HUES48 (cell line): ENCODE results near the gene AFAP1L2.

Experiments used
- H3K27ac ChIP-seq: one replicate; pipeline ENCODE4 v1.7.0; 2013; ENCODE audit warnings: low read depth, low read length, inconsistent platforms
- H3K27me3 ChIP-seq: 2 replicates; pipeline ENCODE4 v1.6.1; 2013; ENCODE audit warnings: mild to moderate bottlenecking, low read length; ENCODE audit not compliant: control insufficient read depth, insufficient read depth
- H3K36me3 ChIP-seq: 2 replicates; pipeline ENCODE4 v1.6.1; 2013; ENCODE audit warnings: low read length; ENCODE audit not compliant: control insufficient read depth, insufficient read depth
- H3K4me1 ChIP-seq: 2 replicates; pipeline ENCODE4 v1.6.1; 2013; ENCODE audit warnings: mild to moderate bottlenecking, low read length; ENCODE audit not compliant: control insufficient read depth, insufficient read depth
- H3K4me3 ChIP-seq: 2 replicates; pipeline ENCODE4 v1.5.1; 2013; ENCODE audit warnings: mild to moderate bottlenecking, low read depth, low read length
- H3K9ac ChIP-seq: 2 replicates; pipeline ENCODE4 v1.6.1; 2013; ENCODE audit warnings: mild to moderate bottlenecking, low read depth, low read length, moderate library complexity
- H3K9me3 ChIP-seq: 2 replicates; pipeline ENCODE4 v1.6.1; 2013; ENCODE audit warnings: low read length; ENCODE audit not compliant: control insufficient read depth, insufficient read depth

The AFAP1L2 gene

DNA sequence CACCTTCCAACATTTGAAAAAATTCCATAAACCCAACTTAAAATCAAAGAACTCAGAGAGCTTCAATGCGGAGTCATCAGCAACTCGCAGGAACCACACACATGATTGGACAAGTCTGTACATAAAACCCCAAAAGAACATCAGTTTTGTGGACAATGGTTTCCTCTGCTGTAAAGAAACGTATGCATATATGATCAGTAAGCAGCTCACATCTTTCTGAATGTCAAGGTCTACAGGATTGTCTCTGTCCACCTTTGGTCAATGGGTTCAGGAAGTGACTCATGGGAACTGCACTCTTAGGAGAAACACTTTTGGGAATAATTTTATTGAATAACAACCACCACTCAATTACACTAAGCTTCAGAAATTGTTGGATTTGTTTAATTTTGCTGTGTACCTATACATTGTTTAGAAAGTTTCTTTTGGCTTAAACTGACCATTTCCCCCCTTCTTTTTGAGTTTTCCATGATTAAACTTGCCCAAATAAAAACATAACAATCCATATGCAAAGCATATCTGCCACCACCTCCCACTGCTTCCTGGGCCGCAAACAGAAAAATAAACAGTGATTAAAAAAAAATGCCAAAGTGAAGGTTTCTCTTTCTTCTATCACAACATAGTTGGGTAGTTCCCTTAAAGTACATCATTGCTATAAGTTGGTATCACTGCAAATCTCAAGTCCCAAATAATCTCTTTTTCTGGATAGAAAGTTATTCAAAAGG is 27.3 kb upstream of the AFAP1L2 start:
- Histone ChIP-seq H3K36me3 (peaks cover 18% of the 10 kb centered on the region), H3K4me3 (no peak overlapping the region), H3K27ac (no peak overlapping the region), H3K4me1 (no peaks in the 10 kb centered on the region), H3K27me3 (no peaks in the 10 kb centered on the region), H3K9me3 (no peaks in the 10 kb centered on the region), H3K9ac (no peak overlapping the region)

DNA sequence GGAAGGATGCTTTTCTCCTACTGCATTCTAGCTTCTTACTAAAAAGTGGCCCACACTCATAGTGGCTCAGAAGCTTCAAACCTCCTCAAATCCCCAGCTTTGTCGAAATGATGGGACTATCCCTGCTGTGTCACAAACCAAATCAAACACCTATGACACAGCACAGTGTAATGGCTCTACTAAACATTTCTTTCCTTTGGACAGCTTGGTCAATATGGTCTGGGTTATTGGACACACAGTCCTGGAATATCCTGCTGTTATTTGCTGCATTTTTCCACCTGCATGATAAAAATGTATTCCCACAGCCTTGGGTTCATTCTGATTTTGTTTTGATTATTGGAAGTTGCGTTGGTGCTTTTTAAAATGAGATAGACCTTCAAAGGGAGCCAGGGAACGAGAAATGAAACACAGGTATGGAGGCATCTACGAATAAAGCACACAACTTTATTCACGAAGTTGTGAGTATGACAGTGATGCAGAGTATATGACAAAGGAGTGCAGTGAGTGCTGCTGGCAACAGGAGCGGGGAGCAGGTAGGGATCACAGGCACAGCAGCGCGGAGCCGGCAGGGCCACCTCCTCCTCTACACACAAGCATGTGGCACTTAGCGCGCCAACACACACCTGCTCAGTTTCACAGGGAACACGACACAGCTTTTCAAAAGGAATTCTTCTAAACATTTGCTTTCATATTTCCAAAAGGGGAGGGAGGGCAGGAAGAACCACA is 26.5 kb upstream of the AFAP1L2 start:
- no peaks in the 10 kb centered on the region for H3K27me3 ChIP-seq
- H3K9ac ChIP-seq: no peak overlapping the region
- H3K36me3 ChIP-seq: peaks cover 11% of the 10 kb centered on the region
- H3K4me1 ChIP-seq: no peaks in the 10 kb centered on the region
- H3K27ac ChIP-seq: no peak overlapping the region
- H3K9me3 ChIP-seq: no peaks in the 10 kb centered on the region
- H3K4me3 ChIP-seq: no peak overlapping the region

DNA sequence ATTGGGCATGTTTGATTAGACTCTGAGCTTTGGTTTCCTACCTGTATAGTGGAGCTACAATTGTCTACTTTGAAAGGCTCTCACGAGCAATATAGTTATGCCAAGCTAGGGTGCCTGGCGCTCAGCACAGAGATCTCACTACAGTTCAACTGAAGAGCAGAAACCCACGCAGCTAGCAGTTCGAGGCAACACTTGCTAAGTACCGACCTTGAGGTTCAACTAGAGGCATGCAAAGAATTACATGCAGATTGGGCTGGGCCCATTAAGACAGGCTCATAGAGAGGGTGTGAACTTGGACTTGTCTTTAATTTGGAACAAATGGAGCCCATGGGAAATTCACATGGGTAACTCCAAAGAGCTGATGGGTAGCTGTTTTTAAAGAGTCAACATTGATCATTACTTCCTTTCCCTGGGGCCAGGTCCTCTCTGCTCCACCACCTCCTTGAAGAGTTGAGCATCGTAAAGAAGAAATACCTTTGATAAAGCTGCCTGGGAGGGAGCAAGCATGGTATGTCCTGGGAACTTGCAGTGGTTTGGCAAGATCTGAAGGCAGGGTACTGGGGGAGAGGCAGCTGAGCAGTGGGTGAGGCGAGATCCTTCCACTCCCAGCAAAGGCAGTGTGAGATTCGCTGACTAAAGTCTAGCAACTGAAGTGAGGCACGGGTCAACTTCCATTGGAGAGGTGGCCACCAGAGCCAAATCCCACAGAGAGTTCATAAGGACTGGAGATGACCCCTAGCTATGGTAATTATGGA is 25.5 kb upstream of the AFAP1L2 start:
- no peaks in the 10 kb centered on the region for H3K9me3 ChIP-seq
- no peaks in the 10 kb centered on the region for H3K27me3 ChIP-seq
- H3K4me1 ChIP-seq: no peaks in the 10 kb centered on the region
- no peak overlapping the region for H3K27ac ChIP-seq
- peaks cover 7% of the 10 kb centered on the region for H3K36me3 ChIP-seq
- no peak overlapping the region for H3K4me3 ChIP-seq
- no peak overlapping the region for H3K9ac ChIP-seq

DNA sequence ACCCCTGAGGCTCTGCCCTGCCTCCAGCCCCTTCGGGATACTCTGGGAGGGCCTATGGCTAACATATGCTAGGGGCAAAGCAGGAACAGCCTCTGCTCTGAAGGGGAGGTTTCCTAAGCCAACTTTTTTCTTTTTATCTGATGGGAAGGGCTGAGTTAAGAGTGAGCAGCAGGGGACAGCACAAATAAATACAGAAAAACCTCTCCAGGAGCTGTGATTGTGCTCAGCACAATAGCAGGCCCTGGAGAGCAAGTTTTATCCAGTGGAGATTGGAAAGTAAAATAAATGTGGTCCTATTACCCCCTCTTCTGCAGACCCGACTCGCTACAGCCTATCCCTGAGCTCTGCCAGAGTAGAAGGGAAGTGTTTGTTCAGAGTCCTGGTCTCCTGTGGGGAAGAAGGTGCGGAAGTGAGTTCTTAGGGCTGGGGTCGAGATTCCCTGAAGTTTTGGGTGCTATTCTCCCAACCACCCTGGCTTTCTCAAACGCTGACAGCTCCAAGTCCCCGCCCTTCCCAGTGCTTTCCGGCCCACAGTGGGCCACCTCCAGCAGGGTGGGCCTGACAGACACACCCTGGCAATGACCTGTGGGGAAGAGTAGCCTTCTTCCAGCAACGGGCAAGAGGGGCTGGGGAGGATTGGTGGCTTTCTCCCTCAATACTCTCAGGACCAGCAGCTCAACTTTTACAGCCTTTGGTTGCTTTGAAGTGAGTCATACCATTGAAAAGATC is 23.0 kb upstream of the AFAP1L2 start:
- Histone ChIP-seq H3K27me3 (no peaks in the 10 kb centered on the region), H3K9ac (no peak overlapping the region), H3K4me1 (no peaks in the 10 kb centered on the region), H3K9me3 (no peaks in the 10 kb centered on the region), H3K4me3 (no peak overlapping the region), H3K36me3 (no peaks in the 10 kb centered on the region), H3K27ac (no peak overlapping the region)

DNA sequence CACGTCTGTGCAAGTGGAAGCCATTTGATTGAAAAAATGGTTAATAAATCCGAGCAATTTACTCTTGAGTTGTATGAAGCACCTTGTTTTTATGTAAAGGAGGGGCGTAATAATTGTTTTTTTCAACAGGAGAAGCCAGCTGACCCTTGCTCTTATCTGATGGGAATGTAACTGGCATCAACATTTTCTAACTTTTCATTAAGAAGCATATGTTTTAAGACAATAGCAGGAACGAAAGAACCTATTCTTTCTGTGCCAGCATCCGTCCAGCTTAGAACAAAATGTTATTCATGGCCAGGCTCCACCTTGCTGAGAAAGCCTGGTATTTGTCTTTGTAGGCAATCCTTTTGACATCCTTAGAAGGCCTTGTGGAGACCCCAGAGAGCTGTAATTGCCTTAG is 22.2 kb upstream of the AFAP1L2 start:
- no peaks in the 10 kb centered on the region for H3K27me3 ChIP-seq
- no peak overlapping the region for H3K4me3 ChIP-seq
- no peak overlapping the region for H3K9ac ChIP-seq
- no peaks in the 10 kb centered on the region for H3K4me1 ChIP-seq
- H3K36me3 ChIP-seq: no peaks in the 10 kb centered on the region
- no peak overlapping the region for H3K27ac ChIP-seq
- H3K9me3 ChIP-seq: no peaks in the 10 kb centered on the region

DNA sequence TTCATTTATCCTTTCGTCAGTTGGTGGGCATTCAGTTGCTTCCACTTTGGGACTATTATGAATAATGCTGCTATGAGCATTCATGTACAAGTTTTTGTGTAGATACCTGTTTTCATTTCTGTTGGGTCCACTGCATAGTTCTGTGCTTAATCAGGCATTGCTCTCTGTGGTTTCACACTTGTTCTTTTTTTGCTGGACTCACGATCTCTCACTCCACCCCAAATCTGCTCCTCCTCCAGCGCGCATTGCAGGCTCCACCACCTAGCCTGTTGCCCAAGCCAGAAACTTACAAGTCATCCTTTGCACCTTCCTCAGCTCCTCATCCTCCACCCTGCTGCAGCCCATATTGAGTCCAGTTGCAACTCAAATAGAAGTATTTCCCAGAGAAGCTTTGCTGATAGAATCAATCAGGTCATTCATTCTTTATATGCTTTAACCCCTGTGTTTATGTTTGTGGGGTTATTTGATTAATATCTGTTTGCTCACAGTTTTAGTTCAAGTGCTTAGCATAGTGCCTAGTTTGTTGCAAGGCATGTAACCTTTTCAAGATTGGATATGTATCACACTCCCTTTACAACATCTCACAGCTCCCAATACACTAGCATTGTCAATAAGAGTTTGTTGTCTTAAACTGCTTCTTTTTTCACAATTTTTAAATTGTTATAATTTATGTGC is 16.6 kb upstream of the AFAP1L2 start:
- Histone ChIP-seq H3K4me3 (no peak overlapping the region), H3K27ac (no peak overlapping the region), H3K27me3 (no peaks in the 10 kb centered on the region), H3K36me3 (no peaks in the 10 kb centered on the region), H3K4me1 (no peaks in the 10 kb centered on the region), H3K9ac (no peak overlapping the region), H3K9me3 (no peaks in the 10 kb centered on the region)

DNA sequence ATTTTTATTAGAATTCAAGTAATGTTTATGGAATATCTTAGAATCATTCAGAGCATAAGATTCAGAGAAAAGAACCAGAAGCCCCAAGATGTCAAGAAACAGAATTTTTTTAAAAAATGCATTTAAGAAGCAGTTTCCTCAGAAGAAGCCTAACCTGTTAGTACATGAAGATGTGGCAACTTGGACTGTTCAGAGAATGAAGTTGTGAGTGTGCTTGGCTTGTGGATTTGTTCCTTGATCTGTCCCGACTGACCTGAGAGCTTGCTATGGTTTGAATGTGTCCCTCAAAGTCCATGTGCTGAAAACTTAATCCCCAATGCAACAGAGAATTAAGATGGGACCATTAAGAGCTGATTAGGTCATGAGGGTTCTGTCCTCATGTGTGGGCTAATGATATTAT is 13.8 kb upstream of the AFAP1L2 start:
- no peak overlapping the region for H3K9ac ChIP-seq
- H3K27ac ChIP-seq: no peak overlapping the region

DNA sequence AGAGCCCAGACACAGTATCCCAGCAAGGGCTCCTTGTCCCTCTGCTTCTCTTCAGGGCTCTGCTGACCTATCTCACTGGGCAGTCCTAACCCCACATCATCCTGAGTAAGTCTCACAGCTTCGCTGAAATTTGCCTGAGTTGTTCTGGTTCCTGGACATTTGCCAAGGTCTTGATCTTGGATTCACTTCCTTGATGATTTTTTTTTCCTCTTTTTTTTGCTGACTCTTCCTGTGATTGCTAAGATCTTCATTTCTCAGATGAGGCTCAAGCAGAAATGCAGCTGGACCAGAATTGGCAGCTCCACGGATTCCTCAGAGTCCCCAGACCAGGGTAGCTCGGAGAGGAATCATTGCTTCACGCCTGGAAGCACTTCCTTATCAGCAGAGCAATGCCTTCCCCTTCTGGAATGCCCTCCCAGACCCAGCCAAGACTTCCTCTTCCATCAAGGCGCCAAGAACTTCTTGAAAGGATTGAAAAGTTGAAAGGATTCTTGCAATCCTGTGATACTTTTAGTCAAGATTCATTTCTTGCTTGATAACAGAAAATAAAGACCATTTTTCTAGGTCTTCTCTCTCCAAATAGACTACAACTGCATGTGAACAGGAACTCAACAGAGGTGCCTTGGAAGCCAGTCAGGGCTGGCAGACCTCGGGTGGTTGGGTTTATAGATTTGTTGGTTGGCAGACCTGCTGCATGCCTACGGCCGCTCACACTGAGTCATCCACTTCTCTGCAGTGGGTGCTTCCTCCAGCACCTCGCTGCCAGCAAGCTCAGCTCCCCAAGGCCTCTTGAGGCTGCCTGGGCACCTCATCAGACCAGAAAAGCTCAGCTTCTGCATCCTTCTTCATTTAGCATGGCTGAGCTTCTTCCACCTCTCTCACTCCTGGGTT is 8.8 kb upstream of the AFAP1L2 start:
- peaks cover 8% of the 10 kb centered on the region for H3K27me3 ChIP-seq
- H3K36me3 ChIP-seq: no peaks in the 10 kb centered on the region
- no peak overlapping the region for H3K9ac ChIP-seq
- peaks cover 11% of the 10 kb centered on the region for H3K4me1 ChIP-seq
- no peak overlapping the region for H3K27ac ChIP-seq
- H3K9me3 ChIP-seq: no peaks in the 10 kb centered on the region
- H3K4me3 ChIP-seq: no peak overlapping the region

More for the DNA sequence above, 13.8 kb upstream of the AFAP1L2 start:
- H3K9me3 ChIP-seq: no peaks in the 10 kb centered on the region
- H3K4me3 ChIP-seq: no peak overlapping the region
- no peaks in the 10 kb centered on the region for H3K27me3 ChIP-seq
- no peaks in the 10 kb centered on the region for H3K36me3 ChIP-seq
- no peaks in the 10 kb centered on the region for H3K4me1 ChIP-seq

DNA sequence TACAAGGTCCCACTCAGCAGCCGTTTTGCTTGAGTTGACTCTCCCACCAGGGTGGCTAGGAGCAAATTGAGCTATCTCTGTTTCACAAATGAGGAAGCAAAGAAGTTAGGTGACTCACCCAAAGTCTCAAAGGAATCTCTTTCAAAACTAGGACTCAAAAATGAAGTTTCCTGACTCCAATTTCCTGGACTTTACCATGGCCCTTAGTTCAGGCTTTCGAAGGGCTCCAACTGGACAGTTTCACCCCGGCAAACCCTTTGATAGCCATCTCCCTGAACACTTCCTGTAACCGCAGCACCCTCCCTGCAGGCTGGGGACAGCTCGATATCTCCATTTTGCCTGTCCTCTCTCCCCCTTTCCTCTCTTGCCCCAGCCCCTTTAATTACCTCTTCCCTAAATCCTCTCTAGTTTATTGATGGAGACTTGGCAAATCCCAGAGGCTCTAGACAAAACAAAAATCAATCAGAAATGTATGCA is 4.7 kb upstream of the AFAP1L2 start:
- Histone ChIP-seq H3K27ac (peak overlapping the region; percentile 7), H3K9ac (no peak overlapping the region), H3K27me3 (peaks cover 35% of the 10 kb centered on the region), H3K4me1 (peaks cover 18% of the 10 kb centered on the region), H3K4me3 (no peak overlapping the region), H3K9me3 (no peaks in the 10 kb centered on the region), H3K36me3 (no peaks in the 10 kb centered on the region)
